ENCODE results near the gene AP2A1.

DNA sequence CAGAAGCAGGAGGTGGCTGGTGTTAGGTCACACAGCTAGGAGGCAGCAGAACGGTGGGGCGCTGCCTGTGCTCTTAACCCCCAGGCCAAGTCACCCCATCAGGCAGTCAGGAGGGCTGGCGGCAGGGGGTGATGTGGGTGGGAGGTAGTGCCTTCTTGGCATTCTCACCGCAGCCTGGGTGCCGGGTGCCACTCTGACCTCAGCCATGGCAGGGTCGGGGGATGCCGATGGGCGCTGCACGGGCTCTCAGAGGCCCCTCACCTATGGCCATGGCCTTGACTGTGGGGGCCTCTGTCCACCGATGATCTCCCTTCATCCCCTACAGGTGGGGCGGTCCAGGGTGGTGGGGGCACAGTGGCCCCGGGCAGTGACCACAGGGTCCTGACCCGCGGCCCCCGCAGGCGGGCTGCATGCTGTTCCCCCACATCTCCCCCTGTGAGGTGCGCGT lies 89.8 kb downstream of the AP2A1 start:
- TF ChIP-seq, protein P1, sequence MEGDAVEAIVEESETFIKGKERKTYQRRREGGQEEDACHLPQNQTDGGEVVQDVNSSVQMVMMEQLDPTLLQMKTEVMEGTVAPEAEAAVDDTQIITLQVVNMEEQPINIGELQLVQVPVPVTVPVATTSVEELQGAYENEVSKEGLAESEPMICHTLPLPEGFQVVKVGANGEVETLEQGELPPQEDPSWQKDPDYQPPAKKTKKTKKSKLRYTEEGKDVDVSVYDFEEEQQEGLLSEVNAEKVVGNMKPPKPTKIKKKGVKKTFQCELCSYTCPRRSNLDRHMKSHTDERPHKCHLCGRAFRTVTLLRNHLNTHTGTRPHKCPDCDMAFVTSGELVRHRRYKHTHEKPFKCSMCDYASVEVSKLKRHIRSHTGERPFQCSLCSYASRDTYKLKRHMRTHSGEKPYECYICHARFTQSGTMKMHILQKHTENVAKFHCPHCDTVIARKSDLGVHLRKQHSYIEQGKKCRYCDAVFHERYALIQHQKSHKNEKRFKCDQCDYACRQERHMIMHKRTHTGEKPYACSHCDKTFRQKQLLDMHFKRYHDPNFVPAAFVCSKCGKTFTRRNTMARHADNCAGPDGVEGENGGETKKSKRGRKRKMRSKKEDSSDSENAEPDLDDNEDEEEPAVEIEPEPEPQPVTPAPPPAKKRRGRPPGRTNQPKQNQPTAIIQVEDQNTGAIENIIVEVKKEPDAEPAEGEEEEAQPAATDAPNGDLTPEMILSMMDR (IDR thresholded peaks at IDR 0.05) = no peak
- TF ChIP-seq POLR2A (IDR thresholded peaks at IDR 0.05) = no peak

Measured in gastroesophageal sphincter (tissue), 3 donors.